Astrocyte of the spinal cord (primary cell): ENCODE measurements around the gene CDYL.

Source experiments
- DNase-seq: peaks from one replicate; pipeline ENCODE4 v3.0.0; 2011; ENCODE audit warnings: low read depth, low spot score
- H3K4me3 ChIP-seq: 2 replicates; pipeline ENCODE4 v1.5.1; 2011; ENCODE audit warnings: low read depth, mild to moderate bottlenecking, low read length, moderate library complexity
- in situ Hi-C: cut with HindIII; loops from 2 replicates; pipeline ENCODE4 v1.10.0; 2017; ENCODE audit warnings: low sequenced_read_pairs
- TF ChIP-seq, protein P1 (sequence below): IDR thresholded peaks from 2 replicates; pipeline ENCODE4 v1.5.1; 2012; ENCODE audit warnings: low read depth, mild to moderate bottlenecking, low read length, inconsistent platforms

Gene CDYL

DNA sequence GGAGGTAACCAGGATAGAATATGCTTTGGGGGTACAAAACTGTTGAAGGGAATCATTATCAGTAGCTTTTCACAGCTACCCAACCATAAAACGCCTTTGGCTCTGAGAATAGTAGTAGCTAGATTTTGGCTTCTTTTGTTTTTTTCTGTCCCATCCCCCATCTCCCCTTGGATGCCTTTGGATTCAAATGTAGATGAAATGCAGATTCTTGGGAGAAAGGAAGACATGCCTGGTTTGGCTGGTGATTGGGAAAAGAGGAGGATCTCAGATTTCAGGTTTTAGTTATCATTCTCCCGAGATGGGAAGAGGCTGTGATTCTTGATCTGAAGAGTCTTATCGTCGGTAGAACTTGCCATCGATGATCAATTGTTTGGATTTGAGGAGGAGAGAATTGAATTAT lies 3.5 kb upstream of the CDYL start:
- no peak for DNase-seq
- no peak overlapping the region for H3K4me3 ChIP-seq
- TF ChIP-seq, protein P1, sequence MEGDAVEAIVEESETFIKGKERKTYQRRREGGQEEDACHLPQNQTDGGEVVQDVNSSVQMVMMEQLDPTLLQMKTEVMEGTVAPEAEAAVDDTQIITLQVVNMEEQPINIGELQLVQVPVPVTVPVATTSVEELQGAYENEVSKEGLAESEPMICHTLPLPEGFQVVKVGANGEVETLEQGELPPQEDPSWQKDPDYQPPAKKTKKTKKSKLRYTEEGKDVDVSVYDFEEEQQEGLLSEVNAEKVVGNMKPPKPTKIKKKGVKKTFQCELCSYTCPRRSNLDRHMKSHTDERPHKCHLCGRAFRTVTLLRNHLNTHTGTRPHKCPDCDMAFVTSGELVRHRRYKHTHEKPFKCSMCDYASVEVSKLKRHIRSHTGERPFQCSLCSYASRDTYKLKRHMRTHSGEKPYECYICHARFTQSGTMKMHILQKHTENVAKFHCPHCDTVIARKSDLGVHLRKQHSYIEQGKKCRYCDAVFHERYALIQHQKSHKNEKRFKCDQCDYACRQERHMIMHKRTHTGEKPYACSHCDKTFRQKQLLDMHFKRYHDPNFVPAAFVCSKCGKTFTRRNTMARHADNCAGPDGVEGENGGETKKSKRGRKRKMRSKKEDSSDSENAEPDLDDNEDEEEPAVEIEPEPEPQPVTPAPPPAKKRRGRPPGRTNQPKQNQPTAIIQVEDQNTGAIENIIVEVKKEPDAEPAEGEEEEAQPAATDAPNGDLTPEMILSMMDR: no peak
- in situ Hi-C loops: no loop called here

DNA sequence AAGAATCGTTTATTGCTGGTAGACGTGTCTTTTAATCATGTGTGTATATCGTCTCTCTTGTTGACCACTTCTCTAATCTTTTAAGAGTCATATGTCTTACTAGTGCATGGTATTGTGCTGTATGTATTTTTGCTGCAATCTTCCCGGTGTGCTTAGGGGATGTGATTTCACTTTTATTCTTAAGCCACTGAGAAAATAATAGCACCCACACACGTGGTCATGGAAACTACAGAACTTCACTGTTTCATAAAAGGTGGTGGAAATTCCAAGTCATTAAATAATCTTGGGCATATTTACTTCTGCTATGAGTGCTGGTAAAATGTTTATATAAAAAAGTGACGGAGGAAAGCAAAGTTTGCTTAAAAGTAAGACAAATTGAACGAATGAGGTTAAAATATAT lies 3.0 kb upstream of the CDYL start:
- DNase-seq: no peak
- no peak overlapping the region for H3K4me3 ChIP-seq
- in situ Hi-C loops: no loop called here
- TF ChIP-seq, protein P1: no peak

DNA sequence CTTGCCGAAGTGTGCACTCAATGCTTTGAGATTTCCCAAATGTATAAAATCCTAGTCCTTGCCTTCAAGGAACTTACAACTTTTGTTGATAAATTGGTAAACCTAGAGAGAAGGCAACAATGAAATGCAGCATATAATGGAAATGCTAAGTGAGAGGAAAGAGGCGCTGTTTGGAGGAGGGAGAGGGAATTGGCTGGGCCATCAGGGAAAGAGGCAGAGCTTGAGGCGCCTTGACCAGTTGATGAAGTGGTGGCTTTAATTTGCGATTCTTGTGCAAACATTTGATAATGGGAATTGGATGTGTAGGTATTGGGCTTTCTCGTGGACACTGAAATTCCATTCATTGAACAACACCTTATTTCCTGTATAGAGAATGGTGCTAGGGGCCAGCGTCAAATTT lies 1.9 kb upstream of the CDYL start:
- TF ChIP-seq, protein P1: no peak
- no peak for DNase-seq
- H3K4me3 ChIP-seq: no peak overlapping the region

DNA sequence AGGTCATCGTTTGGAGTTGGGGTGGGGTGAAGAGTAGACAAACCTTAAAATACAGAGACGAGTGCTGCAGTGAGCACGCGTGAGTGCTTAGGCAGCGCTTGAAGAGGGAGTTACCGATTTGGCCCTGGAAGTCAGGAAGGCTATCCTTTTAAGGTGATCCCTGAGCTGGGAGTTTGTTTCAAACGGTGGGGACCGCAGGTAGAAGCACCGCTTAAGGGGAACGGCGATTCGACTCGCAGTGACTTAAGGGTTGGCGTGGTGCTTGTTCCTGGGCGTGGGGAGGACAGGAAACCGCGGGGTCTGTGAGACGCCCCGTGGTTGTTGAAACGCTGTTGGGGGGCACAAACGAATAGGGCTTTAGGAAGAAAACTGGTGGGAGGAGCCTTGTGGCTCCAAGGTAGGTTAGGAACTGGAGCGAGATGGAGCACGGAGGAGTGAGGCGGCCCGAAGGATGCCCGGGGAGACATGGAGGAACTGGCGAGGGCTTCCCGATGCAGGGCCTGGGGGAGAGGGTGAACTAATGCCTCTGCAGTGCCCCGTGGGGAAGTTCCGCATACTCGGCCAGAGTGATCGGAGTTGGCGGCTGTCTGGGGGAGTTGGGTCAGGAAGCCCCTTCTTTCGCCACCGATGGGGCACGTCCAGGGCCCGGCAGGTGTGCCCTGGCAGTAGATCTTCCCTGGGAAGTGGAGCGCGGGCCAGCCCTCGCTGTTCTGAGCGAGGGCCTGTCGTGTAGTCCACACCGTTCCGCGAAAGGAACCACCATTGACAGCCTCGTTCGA lies 1.3 kb upstream of the CDYL start:
- in situ Hi-C loops: no loop called here
- TF ChIP-seq, protein P1: no peak
- no peak for DNase-seq
- H3K4me3 ChIP-seq: peak overlapping the region; percentile 43

More for the DNA sequence above, 1.9 kb upstream of the CDYL start:
- in situ Hi-C loops: no loop called here

DNA sequence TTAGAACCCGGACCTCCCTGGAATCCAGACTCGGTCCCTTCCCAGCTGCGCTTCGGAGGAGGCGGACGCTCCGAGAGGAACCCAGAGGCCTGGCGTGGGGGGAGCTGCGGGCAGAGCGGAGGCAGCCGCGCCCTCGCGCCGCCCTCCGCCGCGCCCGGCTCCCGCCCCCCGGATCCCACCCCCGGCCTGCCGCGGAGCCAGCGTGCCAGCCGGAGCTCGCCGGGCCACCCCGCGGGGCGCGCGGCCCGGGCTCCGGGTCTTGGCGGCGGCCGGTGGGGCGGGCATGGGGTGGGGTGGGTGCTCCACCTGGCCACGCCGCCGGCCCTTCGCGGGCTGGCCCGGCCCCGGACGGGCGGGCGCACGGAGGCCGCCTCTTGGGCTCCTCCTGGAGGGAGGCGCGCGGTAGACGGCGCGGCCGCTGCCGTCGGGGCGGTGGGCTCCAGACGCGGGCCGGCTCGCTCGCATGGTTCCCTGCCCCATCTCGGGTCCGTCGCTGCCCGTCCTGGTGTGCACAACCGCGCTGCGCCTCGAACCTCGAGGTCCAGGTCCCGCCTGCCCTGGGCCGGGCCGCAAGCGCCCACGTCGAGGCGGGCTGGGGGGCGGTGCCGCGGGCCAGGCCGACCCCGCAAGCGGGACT lies 592 bp upstream of the CDYL start:
- peak overlapping the region; percentile 43 for H3K4me3 ChIP-seq
- DNase-seq: no peak
- in situ Hi-C loops: no loop called here
- TF ChIP-seq, protein P1: no peak

DNA sequence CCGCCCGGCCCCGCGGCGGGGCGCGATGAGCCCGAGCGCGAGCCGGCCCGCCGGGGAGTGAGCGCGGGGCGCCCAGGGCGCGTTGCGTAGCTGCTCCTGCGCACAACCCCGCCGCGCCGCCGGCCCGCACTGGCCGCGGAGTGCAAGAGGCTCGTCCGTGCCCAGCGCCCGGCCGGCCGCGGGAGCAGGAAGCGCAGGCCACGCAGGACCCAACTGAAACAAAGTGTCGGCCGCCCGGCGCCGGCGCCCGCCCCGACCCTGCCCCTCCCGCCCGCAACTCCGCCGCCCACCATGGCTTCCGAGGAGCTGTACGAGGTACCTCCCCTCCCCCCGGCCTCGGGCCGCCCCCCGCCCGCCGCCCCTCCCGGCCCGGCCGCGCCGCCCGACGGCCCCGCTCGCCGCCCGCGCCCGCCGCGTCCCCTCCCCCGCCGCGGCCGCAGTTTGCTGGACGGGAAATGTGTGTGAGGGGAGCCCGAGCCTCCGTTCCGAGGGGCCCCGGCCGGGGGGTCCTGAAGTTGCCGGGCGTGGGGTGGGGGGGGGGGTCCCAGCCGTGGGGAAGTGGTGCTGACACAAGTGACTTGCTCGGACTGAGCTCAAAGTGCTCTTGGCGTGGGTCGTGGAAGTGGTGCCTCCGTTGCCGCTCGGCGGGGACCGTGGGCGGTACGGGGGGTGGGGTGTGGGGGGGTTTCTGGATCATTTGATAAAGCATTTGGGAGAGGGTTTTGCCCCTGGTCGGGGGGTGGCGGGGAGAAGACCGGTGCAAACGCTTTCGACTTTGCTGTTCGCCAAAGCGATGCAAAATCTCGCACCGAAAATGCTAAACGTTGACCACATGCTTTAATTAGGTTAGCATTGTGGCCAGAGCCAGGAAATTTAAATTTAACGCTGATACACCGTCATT lies 539 bp downstream of the CDYL start:
- peak; percentile 33 for DNase-seq
- TF ChIP-seq, protein P1: no peak
- peak overlapping the region; percentile 66 for H3K4me3 ChIP-seq
- in situ Hi-C loops: no loop called here
